Stimulated activated CD4-positive, alpha-beta T cell treated with anti-CD3 and anti-CD28 coated beads, Interleukin-2, amount 100 ng/mL, for 4 hours (primary cell): ENCODE measurements around the gene GLYAT.

Experiments
- DNase-seq: peaks from one replicate; pipeline ENCODE4 v3.0.0-alpha.2; 2020; ENCODE audit warnings: low read depth

GLYAT gene, protein sequence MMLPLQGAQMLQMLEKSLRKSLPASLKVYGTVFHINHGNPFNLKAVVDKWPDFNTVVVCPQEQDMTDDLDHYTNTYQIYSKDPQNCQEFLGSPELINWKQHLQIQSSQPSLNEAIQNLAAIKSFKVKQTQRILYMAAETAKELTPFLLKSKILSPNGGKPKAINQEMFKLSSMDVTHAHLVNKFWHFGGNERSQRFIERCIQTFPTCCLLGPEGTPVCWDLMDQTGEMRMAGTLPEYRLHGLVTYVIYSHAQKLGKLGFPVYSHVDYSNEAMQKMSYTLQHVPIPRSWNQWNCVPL

DNA sequence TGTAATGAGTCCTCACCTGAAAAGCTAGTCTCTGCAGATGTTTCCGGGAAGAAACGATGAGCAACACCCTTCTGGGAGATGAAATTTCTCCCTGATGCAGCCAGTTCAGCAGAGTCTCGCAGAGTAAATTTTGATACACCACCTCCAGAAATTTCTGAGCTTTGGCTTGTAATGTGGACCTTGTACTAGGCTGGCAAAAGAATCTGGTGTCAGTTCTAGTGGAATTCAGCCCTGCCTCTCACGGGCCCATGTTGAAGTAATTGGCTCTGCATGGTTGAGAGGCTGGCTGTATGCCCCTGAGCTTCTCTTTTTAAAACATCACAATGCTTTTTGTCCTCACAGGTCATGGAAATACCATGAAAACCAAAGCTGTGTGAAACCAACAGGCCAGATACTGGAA is at the start of gene GLYAT:
TSS of gene GLYAT (minus strand) at position 125 of the 400 bp plus-strand sequence. CDS start 7,447 bp downstream, outside the sequence.
- no peak for DNase-seq

DNA sequence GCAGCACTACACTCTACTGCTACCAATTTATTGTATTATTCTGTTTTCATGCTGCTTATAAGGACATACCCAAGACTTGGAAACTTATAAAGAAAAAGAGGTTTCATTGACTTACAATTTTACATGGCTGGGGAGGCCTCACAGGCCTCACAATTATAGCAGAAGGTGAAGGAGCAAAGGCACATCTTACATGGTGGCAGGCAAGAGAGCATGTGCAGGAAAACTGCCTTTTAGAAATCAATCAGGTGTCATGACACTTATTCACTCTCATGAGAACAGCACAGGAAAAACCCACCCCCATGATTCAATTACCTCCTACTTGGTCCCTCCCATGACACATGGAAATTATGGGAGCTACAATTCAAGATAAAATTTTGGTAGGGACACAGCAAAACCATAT is 49.6 kb upstream of the GLYAT start:
- no peak for DNase-seq

DNA sequence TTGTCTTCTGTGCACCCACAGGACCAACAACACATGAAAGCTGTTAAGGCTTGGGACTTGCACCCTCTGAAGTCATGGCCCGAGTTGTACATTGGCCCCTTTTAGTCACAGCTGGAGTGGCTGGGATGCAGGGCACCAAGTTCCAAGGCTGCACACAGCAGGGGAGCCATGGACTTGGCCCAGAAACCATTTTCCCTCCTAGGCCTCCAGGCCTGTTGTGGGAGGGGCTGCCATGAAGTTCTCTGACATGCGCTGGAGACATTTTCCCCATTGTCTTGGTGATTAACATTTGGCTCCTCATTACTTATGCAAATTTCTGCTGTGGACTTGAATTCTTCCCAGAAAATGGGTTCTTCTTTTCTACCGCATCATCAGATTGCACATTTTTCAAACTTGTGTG is 48.8 kb upstream of the GLYAT start:
- DNase-seq = no peak

DNA sequence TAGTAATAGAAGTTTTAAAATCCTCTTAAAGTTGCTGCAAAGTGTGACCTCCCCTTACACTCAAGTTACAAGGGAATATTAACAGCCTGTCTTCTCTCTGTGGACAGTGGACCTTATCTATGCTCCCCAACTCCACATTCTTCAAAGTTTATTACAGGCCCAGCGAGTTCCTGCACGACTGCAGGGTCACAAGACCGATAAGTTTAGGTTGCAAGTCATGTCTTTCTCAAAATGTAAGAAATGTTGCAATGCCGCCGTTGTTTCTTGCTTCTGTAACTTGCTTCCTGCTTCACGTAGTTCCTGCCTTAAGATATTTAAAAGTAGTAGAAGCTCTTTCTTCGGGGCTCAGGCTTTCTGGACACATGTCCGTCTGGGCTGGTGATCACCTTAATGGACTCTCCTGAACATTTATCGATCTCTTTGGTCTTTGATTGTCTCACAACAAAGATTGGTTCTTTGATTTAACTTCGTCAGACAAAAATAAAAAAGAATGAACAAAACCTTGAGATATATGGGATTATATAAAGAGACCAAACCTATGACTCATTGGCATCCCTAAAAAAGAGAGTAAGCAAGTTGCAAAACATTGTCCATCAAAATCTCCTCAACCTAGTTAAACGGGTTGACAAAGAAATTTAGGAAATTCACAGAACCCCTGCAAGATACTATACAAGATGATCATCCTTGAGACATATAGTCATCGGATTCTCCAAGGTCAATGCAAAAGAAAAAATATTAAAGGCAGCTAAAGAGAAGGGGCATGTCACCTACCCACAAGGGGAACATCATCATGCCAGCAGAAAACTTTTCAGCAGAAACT is 45.4 kb upstream of the GLYAT start:
- no peak for DNase-seq

DNA sequence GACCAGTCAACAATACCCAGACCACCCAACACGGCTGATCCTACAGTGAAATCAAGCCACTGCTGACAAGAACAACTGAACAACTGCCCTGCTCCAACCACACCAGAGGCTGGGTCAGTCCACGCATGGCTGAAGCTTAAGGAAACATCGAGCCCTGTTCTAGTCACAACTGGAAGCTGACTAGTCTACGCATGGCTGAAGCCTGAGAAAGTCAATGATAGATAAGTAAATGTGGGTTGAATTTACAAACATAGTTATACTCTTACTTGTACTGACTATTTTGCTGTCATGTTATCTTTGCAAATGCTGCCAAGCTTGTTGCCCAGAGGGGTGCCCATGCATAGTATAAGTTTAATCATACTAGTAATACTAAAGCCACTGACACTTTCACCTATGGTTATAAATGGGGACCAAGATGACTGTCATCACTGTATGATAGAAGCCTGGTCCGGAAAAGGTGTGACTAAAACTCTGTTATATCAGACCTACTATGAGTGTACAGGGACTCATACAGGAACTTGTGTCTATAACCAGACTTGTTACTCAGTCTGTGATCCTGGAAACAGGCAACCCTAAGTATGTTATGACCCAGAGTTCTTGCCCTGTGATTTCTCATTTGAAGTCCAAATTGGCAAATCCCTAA is 43.4 kb upstream of the GLYAT start:
- no peak for DNase-seq

DNA sequence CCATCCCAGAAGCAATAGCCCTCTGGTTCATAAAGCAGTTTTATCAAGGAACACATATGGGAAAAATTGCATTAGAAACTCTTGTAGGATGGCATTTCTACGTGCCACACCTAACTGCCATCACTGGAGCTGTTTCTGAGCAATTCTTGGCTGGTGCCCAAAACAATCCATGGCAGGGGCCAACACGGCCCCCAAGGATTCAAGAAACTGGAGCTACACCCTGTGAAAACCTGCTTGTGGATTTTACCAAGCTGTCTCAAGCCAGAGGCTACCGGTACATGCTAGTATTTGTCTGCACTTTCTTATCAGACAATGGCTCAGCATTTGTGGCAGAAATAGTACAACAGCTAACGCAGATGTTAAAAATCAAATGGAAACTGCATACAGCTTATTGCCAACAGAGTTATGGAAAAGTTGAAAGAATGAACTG is 42.4 kb upstream of the GLYAT start:
- DNase-seq = no peak

DNA sequence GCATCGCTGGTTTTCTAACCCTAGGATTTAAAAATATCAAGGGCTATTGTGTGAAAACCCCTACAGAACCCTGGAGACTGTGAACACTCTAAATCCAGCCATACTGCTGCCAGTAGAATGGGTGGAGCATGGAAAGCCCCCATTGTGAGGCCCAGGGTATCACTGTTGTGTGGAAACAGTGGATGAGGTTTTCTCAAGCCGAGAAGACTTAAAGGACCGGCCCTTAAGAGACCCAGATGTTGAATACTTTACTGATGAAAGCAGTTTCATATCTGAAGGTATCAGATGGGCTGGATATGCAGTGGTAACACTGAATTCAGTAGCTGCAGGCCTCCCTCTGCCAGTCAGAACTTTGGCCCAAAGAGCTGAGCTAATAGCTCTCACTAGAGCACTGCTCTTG is 41.6 kb upstream of the GLYAT start:
- no peak for DNase-seq

DNA sequence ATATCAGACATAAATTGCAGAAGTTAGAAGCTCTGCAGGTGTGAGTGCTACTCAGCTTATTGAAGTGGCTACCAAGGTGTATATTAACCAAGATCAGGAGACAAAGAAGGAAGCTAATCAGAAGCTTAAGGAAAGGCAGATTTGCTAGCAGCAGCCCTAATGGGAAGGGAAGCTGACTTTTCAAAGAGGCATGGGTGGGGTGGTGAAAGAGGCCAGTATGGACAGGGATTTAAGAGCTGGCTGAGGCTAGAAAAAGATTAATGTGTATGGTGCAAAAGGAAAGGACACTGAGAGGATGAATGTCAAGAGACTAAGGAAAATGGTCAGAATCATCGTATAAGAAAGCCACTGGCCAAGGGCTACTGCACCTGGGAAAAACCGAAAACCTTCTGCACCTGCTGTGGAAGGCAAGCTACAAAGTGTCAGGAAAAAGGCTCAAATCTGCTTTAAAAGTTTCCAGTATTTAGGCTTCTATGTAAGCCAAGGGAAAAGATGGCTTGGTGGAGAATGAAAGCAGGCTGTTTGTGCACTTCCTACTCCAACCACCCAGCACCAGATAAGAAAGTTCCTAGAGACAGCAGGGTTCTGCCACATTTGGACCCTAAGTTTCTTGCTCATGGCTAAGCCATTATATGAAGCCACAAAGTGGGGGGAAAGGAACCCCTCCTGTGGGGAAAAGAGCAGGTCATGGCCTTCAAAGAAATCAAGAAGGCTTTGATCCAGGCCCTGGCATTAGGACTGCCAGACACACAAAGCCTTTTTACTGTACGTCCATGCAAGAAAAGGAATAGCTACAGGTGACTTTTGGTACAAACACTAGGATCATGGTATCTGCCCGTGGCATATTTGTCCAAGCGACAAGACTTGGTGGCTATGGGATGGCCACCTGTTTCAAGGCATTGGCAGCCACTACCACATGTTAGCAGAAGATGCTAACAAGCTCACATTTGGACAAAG is 40.9 kb upstream of the GLYAT start:
- no peak for DNase-seq

DNA sequence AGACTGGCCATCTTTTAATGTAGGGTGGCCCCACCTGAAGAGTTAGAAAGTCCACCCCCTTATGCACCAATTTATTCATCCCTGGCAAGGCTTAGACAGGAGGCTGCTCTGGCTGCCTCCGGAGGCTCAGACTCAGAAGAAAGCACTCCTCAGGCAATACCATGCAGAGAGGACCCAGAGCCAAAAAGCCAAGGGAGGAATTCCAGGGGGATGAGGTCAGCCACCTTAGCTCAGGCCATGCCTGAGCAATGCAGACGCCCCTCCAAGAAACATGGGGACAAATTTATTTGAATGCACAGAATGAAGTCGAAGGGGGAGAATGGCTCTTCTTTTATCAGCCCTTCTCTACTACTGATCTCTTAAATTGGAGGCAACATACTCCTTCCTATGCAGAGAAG is 39.7 kb upstream of the GLYAT start:
- DNase-seq = no peak

DNA sequence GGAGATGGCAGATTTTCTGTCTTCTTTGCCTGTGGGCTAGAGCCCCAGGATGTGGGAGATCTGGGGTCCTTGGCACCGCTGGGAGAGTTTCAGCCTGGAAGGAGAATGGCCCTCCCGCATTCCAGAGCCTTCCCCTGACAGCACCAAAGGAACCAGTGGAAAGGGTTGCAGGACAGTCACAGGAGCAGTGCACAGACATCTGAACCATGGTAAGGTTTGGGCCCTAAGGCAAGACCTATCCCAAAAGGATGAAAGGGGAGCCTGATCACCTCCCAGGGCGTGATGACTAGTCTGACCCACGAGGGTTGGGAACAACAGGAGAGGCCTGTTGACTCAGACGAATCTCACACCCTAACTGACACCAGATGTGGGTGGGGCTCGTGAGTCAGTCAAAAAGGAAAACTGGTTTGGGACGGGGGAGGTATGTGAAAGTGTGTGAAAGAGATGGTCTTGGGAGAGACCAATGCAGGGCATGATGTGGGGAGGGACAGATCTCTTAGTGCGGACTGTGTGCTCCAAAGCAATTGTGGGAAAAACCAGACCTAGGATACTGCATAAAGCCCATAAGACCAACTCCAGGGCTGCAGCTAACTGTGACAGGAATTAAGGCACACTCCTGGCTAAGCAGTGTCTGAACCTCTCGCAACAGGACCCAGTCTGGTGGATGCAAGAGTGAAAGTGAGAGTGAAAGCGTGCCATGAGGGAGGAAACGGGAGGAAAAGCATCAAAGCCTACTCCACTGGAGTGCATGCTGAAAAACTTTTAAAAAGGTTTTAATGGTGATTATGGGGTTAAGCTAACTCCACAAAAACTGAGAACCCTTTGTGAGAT is 39.1 kb upstream of the GLYAT start:
- no peak for DNase-seq

DNA sequence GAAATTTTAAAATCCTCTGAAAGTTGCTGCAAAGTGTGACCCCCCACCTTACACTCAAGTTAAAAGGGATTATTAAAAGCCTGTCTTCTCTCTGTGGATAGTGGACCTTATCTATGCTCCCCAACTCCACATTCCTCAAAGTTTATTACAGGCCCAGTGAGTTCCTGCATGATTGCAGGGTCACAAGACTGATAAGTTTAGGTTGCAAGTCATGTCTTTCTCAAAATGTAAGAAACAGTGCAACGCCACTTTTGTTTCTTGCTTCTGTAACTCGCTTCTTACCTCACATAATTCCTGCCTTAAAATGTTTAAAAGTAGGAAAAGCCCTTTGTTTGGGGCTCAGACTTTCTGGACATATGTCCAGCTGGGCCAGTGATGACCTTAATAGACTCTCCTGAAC is 38.4 kb upstream of the GLYAT start:
- no peak for DNase-seq

DNA sequence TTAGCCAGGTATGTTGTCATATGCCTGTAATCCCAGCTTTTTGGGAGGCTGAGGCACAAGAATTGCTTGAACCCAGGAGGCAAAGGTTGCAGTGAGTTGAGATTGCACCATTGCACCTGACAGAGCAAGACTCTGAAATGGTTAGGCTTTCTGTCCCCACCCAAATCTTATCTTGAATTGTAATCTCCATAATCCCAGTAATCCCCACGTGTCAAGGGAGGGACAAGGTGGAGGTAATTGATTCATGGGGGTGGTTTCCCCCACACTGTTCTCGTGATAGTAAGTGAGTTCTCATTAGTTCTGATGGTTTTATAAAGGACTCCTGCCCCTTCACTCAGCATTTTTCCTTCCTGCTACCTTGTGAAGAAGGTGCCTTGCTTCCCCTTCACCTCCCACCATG is 37.6 kb upstream of the GLYAT start:
- no peak for DNase-seq

DNA sequence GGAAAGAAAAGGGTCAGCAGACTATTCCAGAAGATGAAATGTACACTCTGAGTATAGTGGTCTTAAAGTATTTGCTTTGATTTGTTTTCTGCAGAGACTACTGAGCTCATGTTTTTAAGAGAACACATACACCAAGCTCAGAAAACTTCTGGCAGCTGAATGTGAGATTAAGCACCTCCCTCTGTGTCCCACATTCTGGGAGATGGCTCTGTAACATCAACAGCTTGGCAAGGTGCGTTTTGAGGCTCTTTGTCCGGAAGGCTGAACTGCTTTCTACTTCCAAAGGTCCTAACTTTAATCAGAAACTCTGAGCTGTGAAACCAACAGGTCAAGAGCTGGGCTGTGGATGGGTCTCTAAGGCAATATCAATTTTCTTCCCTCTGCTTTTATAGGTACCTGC is 36.4 kb upstream of the GLYAT start:
- no peak for DNase-seq

DNA sequence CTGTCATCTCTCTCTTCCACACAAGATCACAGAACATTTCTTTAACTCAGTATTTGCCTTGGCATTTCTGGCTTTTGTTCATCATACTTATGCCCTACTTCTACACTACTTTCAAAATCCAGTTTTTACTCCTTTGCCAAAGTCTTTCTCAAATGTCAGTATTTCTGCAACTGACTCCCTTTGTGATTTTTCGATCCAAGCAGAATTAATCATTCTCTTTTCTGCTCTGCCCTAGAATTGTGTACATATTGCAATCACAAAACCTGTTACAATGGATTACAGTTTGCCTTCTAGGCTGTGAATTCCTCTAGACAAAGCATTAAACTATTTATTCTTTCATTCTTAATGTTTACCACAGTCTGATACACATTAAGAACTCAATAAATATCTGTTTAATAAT is 33.3 kb upstream of the GLYAT start:
- DNase-seq = no peak

DNA sequence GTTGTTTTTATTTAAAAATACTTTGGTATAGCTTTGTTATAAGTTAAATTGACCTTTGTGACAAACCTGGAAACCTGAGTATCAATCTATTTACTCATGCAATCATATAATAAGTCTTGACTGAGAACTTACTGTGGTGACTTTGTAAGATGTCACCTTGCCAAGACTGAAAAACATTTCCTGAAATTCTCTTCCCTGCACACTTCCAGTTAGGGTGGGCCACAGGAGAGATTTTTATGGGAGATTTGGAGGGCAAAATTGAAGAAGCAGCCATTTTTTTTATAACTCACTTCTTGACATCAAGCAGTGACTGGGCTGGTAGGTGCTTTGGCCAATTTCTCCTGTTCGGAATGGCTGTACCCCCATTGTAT is 31.4 kb upstream of the GLYAT start:
- DNase-seq = no peak

DNA sequence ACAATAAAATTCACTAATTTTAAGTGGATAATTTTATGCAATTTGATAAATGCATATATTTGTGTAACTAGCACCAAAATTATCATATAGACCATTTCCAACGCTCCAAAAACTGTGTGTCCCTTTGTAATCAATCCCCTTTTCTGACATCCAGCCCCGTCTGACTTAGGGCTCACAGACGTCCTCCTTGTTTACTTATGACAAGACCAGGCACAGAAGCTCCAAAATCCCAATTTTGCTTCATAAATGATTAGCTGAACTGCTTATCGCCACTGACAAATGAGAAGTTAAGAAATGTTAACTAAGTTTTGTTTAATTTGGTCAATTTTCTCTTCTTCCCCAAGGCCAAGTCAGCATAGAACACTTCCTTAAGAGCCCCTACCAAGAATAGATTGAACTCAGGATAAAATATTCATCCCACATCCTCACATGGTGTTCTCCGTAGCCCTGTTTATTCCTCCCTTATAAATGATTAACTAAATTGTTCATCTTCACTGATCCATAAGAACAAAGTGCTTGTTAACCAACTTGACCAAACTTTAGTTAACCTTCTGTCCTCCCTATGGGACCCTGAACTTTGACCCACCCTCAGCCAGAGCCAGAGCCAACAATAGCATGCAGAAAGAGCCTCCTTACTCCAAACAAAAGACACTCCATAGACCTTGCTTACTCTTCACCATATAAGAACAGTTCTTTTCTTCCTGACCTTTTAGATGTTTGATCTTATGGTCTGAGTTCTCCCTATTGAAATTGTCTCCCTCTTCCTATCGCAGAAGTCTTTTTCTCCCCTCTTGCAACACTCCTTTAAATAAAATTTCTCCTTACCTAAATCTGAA is 30.8 kb upstream of the GLYAT start:
- DNase-seq = no peak

DNA sequence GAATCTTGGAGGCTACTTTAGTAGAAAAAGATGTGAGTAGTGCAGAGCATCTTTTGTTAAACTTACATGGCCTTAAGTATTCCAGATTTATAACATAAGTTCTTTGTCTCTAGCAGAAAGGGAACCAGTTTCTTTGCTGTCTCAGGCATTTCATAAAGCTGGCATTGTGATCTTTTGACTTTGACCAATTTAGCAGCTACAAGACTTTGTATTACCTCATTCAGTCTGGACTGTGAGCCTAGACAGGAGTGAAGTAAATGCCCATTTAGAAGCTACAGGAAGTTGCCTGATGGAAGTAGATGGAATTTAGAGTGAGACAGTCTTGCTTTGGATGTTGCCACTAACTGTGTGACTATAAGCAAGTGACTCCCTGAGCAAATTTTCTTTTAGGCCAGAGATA is 25.7 kb upstream of the GLYAT start:
- no peak for DNase-seq

DNA sequence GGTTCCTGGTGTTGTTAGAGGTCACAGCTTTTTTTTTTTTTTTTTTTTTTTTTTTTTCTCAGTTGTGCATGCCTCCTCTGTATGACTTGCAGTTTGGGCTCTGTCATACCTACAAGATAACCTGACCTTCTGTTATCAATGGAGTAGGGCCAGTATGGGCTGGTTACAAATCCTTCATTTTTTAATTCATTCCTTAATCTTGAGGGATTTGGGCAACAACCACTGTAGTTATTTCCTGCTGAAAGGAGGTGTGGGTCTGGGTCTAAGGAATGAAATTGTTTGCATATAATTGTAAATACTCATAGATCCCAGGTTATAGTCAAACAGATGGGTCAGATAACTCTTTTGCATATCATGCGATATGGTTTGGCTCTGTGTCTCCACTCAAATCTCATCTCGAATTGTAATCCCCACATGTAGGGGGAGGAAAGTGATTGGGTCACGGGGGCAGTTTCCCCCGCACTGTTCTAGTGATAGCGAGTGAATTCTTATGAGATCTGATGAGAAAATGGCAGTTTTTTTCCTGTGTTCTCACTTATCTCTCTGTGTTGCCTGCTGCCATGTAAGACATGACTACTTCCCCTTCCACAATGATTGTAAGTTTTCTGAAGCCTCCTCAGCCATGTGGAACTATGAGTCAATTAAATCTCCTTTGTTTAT is 14.1 kb upstream of the GLYAT start:
- DNase-seq = no peak

DNA sequence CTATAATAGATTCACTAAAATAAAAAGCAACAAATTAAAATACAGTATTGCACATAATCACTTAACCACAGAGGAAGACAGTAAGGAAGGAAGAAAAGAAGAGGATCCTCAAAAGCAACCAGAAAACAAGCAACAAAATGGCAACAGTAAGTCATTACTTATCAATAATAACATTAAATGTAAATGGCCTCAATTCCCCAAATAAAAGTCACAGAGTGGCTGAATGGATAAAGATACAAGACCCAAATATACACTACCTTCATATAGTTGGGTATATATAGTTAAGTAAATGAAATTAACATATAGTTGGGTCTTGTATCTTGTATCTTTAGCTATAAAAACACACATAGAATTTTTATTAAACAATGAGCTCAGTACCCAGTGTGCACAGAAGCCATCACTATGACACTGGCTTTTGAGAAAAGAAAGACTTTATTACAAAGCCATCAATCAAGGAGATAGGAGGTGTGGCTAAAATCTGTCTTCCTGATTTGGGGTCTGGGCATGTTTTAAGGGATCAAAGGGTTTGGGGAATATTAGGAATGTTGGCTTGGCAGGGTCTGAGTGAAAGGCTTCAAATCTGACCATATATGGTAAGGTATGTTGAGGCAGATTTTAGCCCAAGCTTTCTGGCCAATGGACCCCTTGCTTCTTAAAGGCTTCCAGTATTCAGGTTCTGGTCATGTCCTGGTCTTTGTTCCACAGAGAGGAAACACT is 13.4 kb upstream of the GLYAT start:
- no peak for DNase-seq
